AG04449 (cell line): Measurements from ENCODE around the gene ATXN7L1.

Experiments
- CTCF ChIA-PET: fragments of 350-600 bp; formaldehyde crosslinking; extraction: SDS; loops from one replicate; lab custom pipeline; 2021; ENCODE audit warnings: antibody characterized with exemption; lab: Yijun Ruan, JAX
- POLR2A ChIA-PET: fragments of 400-600, 350-600 bp; formaldehyde crosslinking; extraction: SDS; loops from one replicate; lab custom pipeline; 2020; ENCODE audit warnings: antibody characterized with exemption, inconsistent platforms; lab: Yijun Ruan, JAX
- DNase-seq: peaks from one replicate; pipeline ENCODE4 v3.0.0-alpha.2; 2010; ENCODE audit warnings: low read depth, low spot score
- H3K4me3 ChIP-seq: 2 replicates; pipeline ENCODE4 v1.5.1; 2011; ENCODE audit warnings: low read depth, mild to moderate bottlenecking, control low read depth, low read length
- CTCF ChIP-seq: IDR thresholded peaks from one replicate; pipeline ENCODE4 v1.5.1; 2011; ENCODE audit warnings: mild to moderate bottlenecking, moderate library complexity, low read length, control low read depth, inconsistent platforms; ENCODE audit not compliant: insufficient read depth; ENCODE audit errors: missing control alignments

Gene ATXN7L1

GRCh38 chr7:105877736-105878135 lies 1.3 kb upstream of the ATXN7L1 start:
- peak overlapping the region; percentile 76 for H3K4me3 ChIP-seq
- TF ChIP-seq CTCF: no peak
- no peak for DNase-seq
- ChIA-PET CTCF (interaction anchor here (0.6 to 2.5 kb wide), 26 partner anchors 8 to 224 kb away, joined by 3 to 16 read pairs (median 4); no protein-coding TSS in a partner anchor), POLR2A (no interaction called here)

- TF ChIP-seq CTCF: peak; percentile 5
- DNase-seq: no peak
- ChIA-PET POLR2A (no interaction called here), CTCF (interaction anchor here (0.6 to 2.5 kb wide), 29 partner anchors 9 to 224 kb away, joined by 3 to 16 read pairs (median 4); no protein-coding TSS in a partner anchor)
- peak overlapping the region; percentile 76 for H3K4me3 ChIP-seq
Observed at GRCh38 chr7:105876964-105877601, 684 bp upstream of the ATXN7L1 start.

- no peak for DNase-seq
- peak overlapping the region; percentile 76 for H3K4me3 ChIP-seq
- ChIA-PET CTCF (interaction anchor here (0.7 to 1.7 kb wide), 4 partner anchors 12 to 278 kb away, joined by 3 to 4 read pairs (median 3); no protein-coding TSS in a partner anchor), POLR2A (interaction anchor here (0.9 kb wide), 1 partner anchor 23 kb away, joined by 5 read pairs; no protein-coding TSS in a partner anchor)
- TF ChIP-seq CTCF: no peak
Observed at GRCh38 chr7:105875505-105875904, 894 bp downstream of the ATXN7L1 start.

- TF ChIP-seq CTCF: no peak
- H3K4me3 ChIP-seq: no peak overlapping the region
- ChIA-PET CTCF (interaction anchor here (1.0 to 1.7 kb wide), 2 partner anchors 11 to 26 kb away, joined by 3 read pairs; no protein-coding TSS in a partner anchor), POLR2A (no interaction called here)
- DNase-seq: no peak
Observed at GRCh38 chr7:105874055-105874454, 2.3 kb downstream of the ATXN7L1 start.

DNA sequence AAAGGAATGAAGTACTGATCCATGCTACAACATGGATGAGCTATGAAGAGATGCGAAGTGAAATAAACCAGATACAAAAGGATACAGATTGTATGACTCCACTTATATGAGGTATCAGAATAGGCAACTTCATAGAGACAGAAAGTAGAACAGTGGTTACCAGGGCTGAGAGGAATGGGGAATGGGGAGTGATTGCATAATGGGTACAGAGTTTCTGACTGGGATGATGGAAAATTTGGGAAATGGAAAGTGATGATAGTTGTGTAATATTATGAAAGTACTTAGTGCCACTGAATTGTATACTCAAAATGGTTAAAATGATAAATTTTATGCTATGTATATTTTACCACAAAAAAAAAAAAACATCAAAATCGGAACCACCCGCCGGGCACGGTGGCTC lies 3.9 kb downstream of the ATXN7L1 start:
- DNase-seq: no peak
- TF ChIP-seq CTCF: no peak
- no peak overlapping the region for H3K4me3 ChIP-seq
- ChIA-PET POLR2A (no interaction called here), CTCF (no interaction called here)

- no peak overlapping the region for H3K4me3 ChIP-seq
- ChIA-PET POLR2A (no interaction called here), CTCF (interaction anchor here (0.7 to 1.5 kb wide), 3 partner anchors 9 to 180 kb away, joined by 3 read pairs; no protein-coding TSS in a partner anchor)
- TF ChIP-seq CTCF: no peak
- DNase-seq: no peak
Observed at GRCh38 chr7:105871142-105871541, 5.3 kb downstream of the ATXN7L1 start.
